Spleen (tissue), 11 donors: ENCODE results near the gene PDGFA. TPM values are rescaled to one million over a fixed set of nuclear protein-coding genes. Genes with fewer than 3 reads are reported as not detected.

Experiments
- DNase-seq: peaks from one replicate; pipeline ENCODE4 v3.0.0-alpha.2; 2020
- H3K27ac ChIP-seq, 8 donors: fragments of 200-600 bp; sonication (generic) in 7 of 8; 1 replicate in 4 of 8; 2 replicates in 4 of 8; pipeline versions ENCODE4 v1.5.0 to v1.8.0; 2016 to 2021; ENCODE audit warnings: inconsistent platforms in 4 of 8, mild to moderate bottlenecking in 4 of 8, moderate library complexity in 1 of 8
- H3K27me3 ChIP-seq, 7 donors: fragments of 200-600 bp; sonication (generic) in 6 of 7; replicated peaks in 1 of 7; 1 replicate in 4 of 7; 2 replicates in 3 of 7; pipeline versions ENCODE4 v1.5.0 to v1.8.0; 2016 to 2021; ENCODE audit warnings: inconsistent platforms in 3 of 7, mild to moderate bottlenecking in 1 of 7
- H3K36me3 ChIP-seq, 6 donors: fragments of 200-600 bp; sonication (generic) in 5 of 6; 1 replicate in 4 of 6; 2 replicates in 2 of 6; pipeline versions ENCODE4 v1.5.0 to v1.8.0; 2016 to 2021; ENCODE audit warnings: inconsistent platforms in 2 of 6
- H3K4me1 ChIP-seq, 6 donors: fragments of 200-600 bp; sonication (generic) in 5 of 6; 1 replicate in 3 of 6; 2 replicates in 3 of 6; pipeline versions ENCODE4 v1.5.0 to v1.8.0; 2016 to 2021; ENCODE audit warnings: inconsistent platforms in 3 of 6
- H3K4me3 ChIP-seq, 8 donors: fragments of 200-600 bp; sonication (generic) in 7 of 8; 1 replicate in 4 of 8; 2 replicates in 4 of 8; pipeline versions ENCODE4 v1.5.0 to v1.8.0; 2016 to 2021; ENCODE audit warnings: inconsistent platforms in 4 of 8, mild to moderate bottlenecking in 4 of 8, moderate library complexity in 2 of 8
- H3K9me3 ChIP-seq, 8 donors: fragments of 200-600 bp; sonication (generic) in 7 of 8; 1 replicate in 4 of 8; 2 replicates in 4 of 8; pipeline versions ENCODE4 v1.5.0 to v1.8.0; 2016 to 2021; ENCODE audit warnings: inconsistent platforms in 4 of 8
- CTCF ChIP-seq, 11 experiments: fragments of 200-600 bp in 7 of 11; fragments of 450-650 bp in 4 of 11; sonication (generic) in 4 of 11; IDR thresholded peaks in 8 of 11; conservative IDR thresholded peaks in 3 of 11; 1 replicate in 7 of 11; 2 replicates in 4 of 11; pipeline versions ENCODE4 v1.4.0 to v1.8.0; 2016 to 2021; ENCODE audit warnings: antibody characterized with exemption in 11 of 11, inconsistent platforms in 4 of 11, mild to moderate bottlenecking in 1 of 11
- POLR2A ChIP-seq, 3 donors: fragments of 450-650 bp; IDR thresholded peaks; one replicate each; pipeline ENCODE4 v1.5.1; 2017; ENCODE audit warnings: antibody characterized with exemption in 3 of 3, mild to moderate bottlenecking in 1 of 3
- POLR2AphosphoS5 ChIP-seq, 3 donors: sonication (generic); formaldehyde crosslinking; IDR thresholded peaks; one replicate each; pipeline ENCODE4 v1.5.1; 2017; ENCODE audit warnings: antibody characterized with exemption in 3 of 3
- WGBS, 5 donors: extraction: QIAGEN DNeasy Blood & Tissue Kit in 3 of 5; methylation state at CpG; one replicate each; pipeline versions ENCODE4 v1.1.5 to v1.1.7; 2013 to 2018; 5-methylcytosine and 5-hydroxymethylcytosine counted together
- intact Hi-C: fragments of 100-400 bp; cut with DNase I; formaldehyde crosslinking; loops from one replicate; pipeline ENCODE4 v1.15.0; 2023; ENCODE audit warnings: low total_unique reads
- polyA plus RNA-seq, 3 donors: library from polyadenylated mRNA; stranded (reverse); fragments of 200-250 nt; gene quantifications; one replicate each; pipeline ENCODE4 v1.2.1, GENCODE V29; 2013
- total RNA-seq, 7 donors: library from RNA; depleted of rRNA in 3 of 7; stranded (reverse); fragments of >200 nt in 3 of 7; fragmentation: NEBNext Ultra II Directional in 4 of 7; extraction: Animal tissue kit (Norgen Biotek cat#: 25700) in 4 of 7; gene quantifications; one replicate each; pipeline versions ENCODE4 v1.1.0 to v1.2.1, GENCODE V29; 2016 to 2021
- donor health status: healthy with polysubstance abuse.
- donor health status: DM: no; HTN: no; CAD: no; lungs with moderate emphysema.
- donor health status: DM: no; HTN: no; CAD: no.
- donor health status: Bipolar disorder and iron deficiency.
- donor health status: healthy.
- donor health status: DM: no; HTN: no; CAD: no.
- donor health status: DM: yes; HTN: yes; CAD: no.

The PDGFA gene
- total and polyA plus RNA-seq, 10 donors: 6.1 to 49.5 (median 19.9) TPM

- H3K4me3 ChIP-seq: peak overlapping the region in 7 of 8 donors; percentile 40 to 85 (median 56)
- peak overlapping the region in 5 of 8 donors; percentile 74 to 90 (median 88) for H3K27ac ChIP-seq
- H3K27me3 ChIP-seq: peaks cover 0 to 70% (median 61%) of the 10 kb centered on the region in 7 donors
- peak in 1 of 3 donors; percentile 7 for TF ChIP-seq POLR2AphosphoS5 (IDR thresholded peaks at IDR 0.05)
- no peak for TF ChIP-seq POLR2A (IDR thresholded peaks at IDR 0.05)
- DNase-seq: no peak
- H3K4me1 ChIP-seq: peaks cover 25 to 78% (median 61%) of the 10 kb centered on the region in 6 donors
- H3K9me3 ChIP-seq: no peaks in the 10 kb centered on the region
- no peaks in the 10 kb centered on the region for H3K36me3 ChIP-seq
- intact Hi-C loops: no loop called here
- 4 to 13% (median 7%) methylated on average over 51 to 72 of the region's 72 CpGs for WGBS, 5 donors
Measured at GRCh38 chr7:521221-522070, 1.8 kb upstream of the PDGFA start.

GRCh38 chr7:520503-521161 lies 986 bp upstream of the PDGFA start:
- Histone ChIP-seq H3K36me3 (no peaks in the 10 kb centered on the region), H3K9me3 (no peaks in the 10 kb centered on the region), H3K27ac (peak overlapping the region; percentile 72 to 90 (median 86)), H3K4me3 (peak overlapping the region; percentile 25 to 85 (median 52)), H3K27me3 (peaks cover 0 to 78% (median 62%) of the 10 kb centered on the region in 7 donors), H3K4me1 (peaks cover 25 to 78% (median 66%) of the 10 kb centered on the region in 6 donors)
- intact Hi-C loops: no loop called here
- 0 to 9% (median 7%) methylated on average over 7 to 63 of the region's 63 CpGs for WGBS, 5 donors
- no peak for DNase-seq
- TF ChIP-seq POLR2A (IDR thresholded peaks at IDR 0.05) (no peak), CTCF (IDR thresholded peaks at IDR 0.05 in 8 of 11, conservative IDR thresholded peaks at IDR 0.05 in 3 of 11) (peak in 1 of 11 experiments; percentile 6), POLR2AphosphoS5 (IDR thresholded peaks at IDR 0.05) (peak in 2 of 3 donors; percentile 56 to 70)

GRCh38 chr7:518630-519483 lies 789 bp downstream of the PDGFA start:
- WGBS, 5 donors: 1 to 3% (median 1%) methylated on average over 47 to 93 of the region's 93 CpGs
- TF ChIP-seq CTCF (IDR thresholded peaks at IDR 0.05 in 8 of 11, conservative IDR thresholded peaks at IDR 0.05 in 3 of 11) (peak in 3 of 11 experiments; percentile 15 to 28 (median 22)), POLR2A (IDR thresholded peaks at IDR 0.05) (peak in 1 of 3 donors; percentile 54), POLR2AphosphoS5 (IDR thresholded peaks at IDR 0.05) (peak; percentile 77 to 91 (median 89))
- no peak for DNase-seq
- peaks cover 0 to under 1% (median 0%) of the 10 kb centered on the region in 6 donors for H3K36me3 ChIP-seq
- H3K27ac ChIP-seq: peak overlapping the region; percentile 39 to 90 (median 87)
- peaks cover 25 to 93% (median 75%) of the 10 kb centered on the region in 6 donors for H3K4me1 ChIP-seq
- no peaks in the 10 kb centered on the region for H3K9me3 ChIP-seq
- peaks cover 0 to 88% (median 62%) of the 10 kb centered on the region in 7 donors for H3K27me3 ChIP-seq
- H3K4me3 ChIP-seq: peak overlapping the region; percentile 39 to 85 (median 66)
- intact Hi-C loops: loop anchor here (5.0 kb wide), 1 partner anchor 187 kb away; no protein-coding TSS in a partner anchor
